HEK293 (cell line): ENCODE results near the gene CRABP2.

ENCODE experiments used
- CTCF ChIP-seq: fragments of 450-650 bp; formaldehyde crosslinking; IDR thresholded peaks from 2 replicates; pipeline ENCODE4 v1.5.1; 2016; ENCODE audit warnings: missing biosample characterization, missing genetic modification characterization
- ZNF174 ChIP-seq: fragments of 450-650 bp; formaldehyde crosslinking; IDR thresholded peaks from 2 replicates; pipeline ENCODE4 v1.5.0; 2017; ENCODE audit warnings: missing biosample characterization, mild to moderate bottlenecking, missing genetic modification characterization
- ZNF280D ChIP-seq: fragments of 450-650 bp; formaldehyde crosslinking; IDR thresholded peaks from 2 replicates; pipeline ENCODE4 v1.5.1; 2016; ENCODE audit warnings: missing biosample characterization, missing genetic modification characterization
- ZNF350 ChIP-seq: fragments of 450-650 bp; formaldehyde crosslinking; IDR thresholded peaks from 2 replicates; pipeline ENCODE4 v1.5.0; 2017; ENCODE audit warnings: missing biosample characterization, mild to moderate bottlenecking, missing genetic modification characterization
- ZNF785 ChIP-seq: fragments of 450-650 bp; formaldehyde crosslinking; IDR thresholded peaks from 2 replicates; pipeline ENCODE4 v1.5.1; 2016; ENCODE audit warnings: missing biosample characterization, missing genetic modification characterization

- TF ChIP-seq ZNF174 (tag by site-specific recombination) (no peak), ZNF280D (tag by site-specific recombination) (no peak), ZNF350 (tag by site-specific recombination) (no peak), CTCF (tag by site-specific recombination) (0 out of 2 replicates have a peak, but pooled peaks have one; percentile 11), ZNF785 (tag by site-specific recombination) (no peak)
These were observed 35.5 kb upstream of the CRABP2 start, which contains the start of gene MRPL24 for GRCh38 chr1:156740741-156741480.
